IPS-15b (cell line): ENCODE results near the gene FUZ.
A peak's percentile ranks its signal among the peaks of the same experiment; 100 is the strongest.

Source experiments
- H3K27me3 ChIP-seq: one replicate; pipeline ENCODE4 v1.6.1; 2013; ENCODE audit warnings: low read length; ENCODE audit not compliant: control insufficient read depth, insufficient read depth
- H3K36me3 ChIP-seq: one replicate; pipeline ENCODE4 v1.6.1; 2013; ENCODE audit warnings: low read length; ENCODE audit not compliant: control insufficient read depth, insufficient read depth
- H3K4me1 ChIP-seq: one replicate; pipeline ENCODE4 v1.6.1; 2013; ENCODE audit warnings: mild to moderate bottlenecking, low read length; ENCODE audit not compliant: control insufficient read depth, insufficient read depth
- H3K4me3 ChIP-seq: one replicate; pipeline ENCODE4 v1.5.1; 2013; ENCODE audit warnings: low read depth, low read length
- H3K9ac ChIP-seq: one replicate; pipeline ENCODE4 v1.6.1; 2013; ENCODE audit warnings: low read depth, mild to moderate bottlenecking, low read length
- H3K9me3 ChIP-seq: one replicate; pipeline ENCODE4 v1.6.1; 2013; ENCODE audit warnings: mild to moderate bottlenecking, low read length; ENCODE audit not compliant: control insufficient read depth, insufficient read depth

Gene FUZ, protein sequence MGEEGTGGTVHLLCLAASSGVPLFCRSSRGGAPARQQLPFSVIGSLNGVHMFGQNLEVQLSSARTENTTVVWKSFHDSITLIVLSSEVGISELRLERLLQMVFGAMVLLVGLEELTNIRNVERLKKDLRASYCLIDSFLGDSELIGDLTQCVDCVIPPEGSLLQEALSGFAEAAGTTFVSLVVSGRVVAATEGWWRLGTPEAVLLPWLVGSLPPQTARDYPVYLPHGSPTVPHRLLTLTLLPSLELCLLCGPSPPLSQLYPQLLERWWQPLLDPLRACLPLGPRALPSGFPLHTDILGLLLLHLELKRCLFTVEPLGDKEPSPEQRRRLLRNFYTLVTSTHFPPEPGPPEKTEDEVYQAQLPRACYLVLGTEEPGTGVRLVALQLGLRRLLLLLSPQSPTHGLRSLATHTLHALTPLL

DNA sequence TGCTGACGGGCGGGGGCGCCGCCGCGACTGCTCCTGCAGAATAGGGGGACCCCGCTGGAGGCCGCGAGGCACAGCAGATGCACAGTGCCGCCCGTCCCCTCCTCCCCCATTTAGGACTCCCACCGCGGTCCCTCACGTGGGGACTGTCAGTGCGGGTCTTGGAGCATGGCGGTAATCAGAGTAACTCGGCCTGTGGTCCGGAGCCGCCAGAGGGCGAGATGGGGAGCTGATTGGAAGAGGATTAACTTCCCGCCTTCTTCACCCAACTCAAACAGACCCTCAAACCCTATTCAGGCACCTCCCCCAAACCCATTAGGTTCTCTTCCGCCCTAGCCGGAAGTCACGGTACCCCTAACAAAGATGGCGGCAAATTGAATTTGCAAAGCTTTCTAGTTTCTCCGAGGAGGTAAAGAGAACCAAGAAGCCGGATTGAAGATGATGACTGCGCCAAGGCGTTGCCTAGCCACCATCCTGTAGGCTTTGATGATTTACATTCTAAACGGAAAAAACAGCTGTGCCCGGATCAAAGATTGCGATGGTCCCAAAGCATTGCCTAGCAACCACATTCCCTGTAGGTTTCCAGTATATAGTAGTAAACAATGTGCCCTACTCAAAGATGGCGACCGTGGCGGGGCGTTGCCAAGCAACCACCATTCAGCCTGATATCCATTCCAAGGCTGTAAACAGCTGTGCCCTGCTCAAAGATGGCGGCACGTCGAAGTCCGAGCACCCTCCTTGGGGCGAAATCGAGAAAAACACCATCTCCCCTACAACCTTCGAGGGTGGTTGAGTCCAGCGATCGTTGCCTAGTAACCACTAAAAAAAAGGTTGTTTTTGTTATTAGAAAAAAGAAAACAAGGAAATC, at the start of gene FUZ:
FUZ (minus strand) TSS at position 296 of the 865 bp plus-strand sequence; CDS start at position 110, 186 bp downstream.
- Histone ChIP-seq H3K4me3 (peak within 1 kb of the TSS; percentile 83), H3K9ac (peak within 1 kb of the TSS; percentile 39), H3K4me1 (peaks cover 5% of the 10 kb centered on the region), H3K27me3 (no peaks in the 10 kb centered on the region), H3K9me3 (no peaks in the 10 kb centered on the region), H3K36me3 (no peaks in the 10 kb centered on the region)

DNA sequence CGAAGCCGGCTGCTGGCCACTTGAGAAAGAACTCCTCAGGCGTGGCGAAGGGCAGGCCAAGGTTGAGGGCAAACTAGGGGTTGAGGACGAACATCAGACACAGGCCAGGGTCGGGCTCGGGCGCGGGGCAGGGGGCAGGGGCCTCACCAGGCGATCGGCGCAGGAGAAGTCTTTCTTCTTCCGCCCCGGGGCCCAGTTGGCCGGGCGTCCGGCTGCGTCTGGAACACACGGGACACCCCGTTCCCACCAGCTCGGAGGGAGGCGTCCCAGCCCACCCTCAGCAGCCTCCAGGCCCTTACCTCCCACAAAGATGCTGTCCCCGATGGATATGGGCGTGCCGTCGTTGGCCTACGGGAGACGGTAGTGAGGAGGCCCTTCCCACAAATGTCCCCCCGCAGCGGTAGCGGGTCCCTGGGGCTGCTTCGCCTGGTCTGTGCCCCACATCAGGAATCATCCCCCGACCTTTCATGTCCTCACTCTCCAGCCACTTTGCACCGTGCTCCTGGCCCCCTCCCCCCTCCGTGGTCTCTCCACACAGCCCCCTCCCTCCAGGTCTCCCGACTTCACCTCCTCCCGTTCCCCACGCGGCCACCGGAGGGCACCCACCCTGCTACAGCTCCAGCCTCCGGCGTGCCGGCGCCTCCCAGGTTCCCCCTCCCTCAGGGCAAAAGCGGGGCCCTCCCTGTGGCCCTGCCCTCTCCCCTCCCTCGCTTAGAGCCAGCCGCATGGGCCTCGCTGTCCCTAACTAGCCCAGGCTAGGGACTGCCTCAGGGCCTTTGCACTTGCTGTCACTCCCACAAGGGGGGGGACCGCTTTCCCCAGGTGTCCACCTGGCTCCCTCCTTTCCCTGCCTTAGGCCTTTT, 49.5 kb upstream of the FUZ start:
- no peak overlapping the region for H3K9ac ChIP-seq

GRCh38 chr19:49861541-49862378, 48.7 kb upstream of the FUZ start:
- no peak overlapping the region for H3K4me3 ChIP-seq
- peaks cover 4% of the 10 kb centered on the region for H3K4me1 ChIP-seq
- no peaks in the 10 kb centered on the region for H3K27me3 ChIP-seq
- H3K36me3 ChIP-seq: peaks cover 70% of the 10 kb centered on the region
- H3K9ac ChIP-seq: no peak overlapping the region
- no peaks in the 10 kb centered on the region for H3K9me3 ChIP-seq

More for the DNA sequence above, 49.5 kb upstream of the FUZ start:
- Histone ChIP-seq H3K9me3 (no peaks in the 10 kb centered on the region), H3K27me3 (no peaks in the 10 kb centered on the region), H3K4me3 (no peak overlapping the region), H3K36me3 (peaks cover 62% of the 10 kb centered on the region), H3K4me1 (peaks cover 4% of the 10 kb centered on the region)

GRCh38 chr19:49861107-49861506, 48.0 kb upstream of the FUZ start:
- no peaks in the 10 kb centered on the region for H3K9me3 ChIP-seq
- peaks cover 75% of the 10 kb centered on the region for H3K36me3 ChIP-seq
- H3K4me3 ChIP-seq: no peak overlapping the region
- no peak overlapping the region for H3K9ac ChIP-seq
- H3K4me1 ChIP-seq: peaks cover 4% of the 10 kb centered on the region
- no peaks in the 10 kb centered on the region for H3K27me3 ChIP-seq

DNA sequence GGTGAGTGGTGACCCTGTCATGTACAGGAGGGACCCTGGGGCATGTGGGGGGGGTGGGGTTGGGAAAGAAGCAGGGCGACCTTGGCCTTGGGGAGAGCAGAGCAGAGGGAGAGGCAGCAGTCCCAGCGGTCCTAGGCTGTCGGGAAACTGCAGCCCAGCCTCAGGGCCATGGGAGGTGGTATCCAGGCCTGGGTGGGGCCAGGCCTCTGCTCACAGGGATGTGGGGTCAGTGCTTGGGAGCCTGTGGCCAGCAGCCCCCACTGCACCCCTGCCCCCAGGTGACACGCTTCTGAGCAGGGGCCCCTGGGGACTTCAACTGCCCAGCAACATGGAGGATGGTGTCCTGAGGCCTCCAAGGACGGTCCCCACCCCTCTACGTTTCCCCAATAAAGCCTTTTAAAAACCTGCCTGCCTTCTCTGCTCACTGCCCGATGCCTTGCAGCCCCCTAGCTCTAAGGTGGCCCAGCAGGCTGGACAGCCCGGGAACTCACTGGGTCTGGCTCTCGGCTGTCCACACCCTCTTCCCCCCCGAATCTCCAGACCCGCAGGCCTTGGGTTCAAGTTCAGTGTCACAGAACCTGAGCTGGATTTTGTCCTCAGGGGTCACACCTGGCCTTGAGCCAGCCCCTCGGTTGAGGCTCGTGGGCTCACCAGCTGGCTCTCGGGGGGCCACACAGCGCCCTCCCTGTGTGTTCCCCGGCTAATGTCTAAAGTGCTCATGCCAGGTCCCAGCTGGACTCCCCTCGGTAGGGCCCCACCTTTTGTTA, 47.4 kb upstream of the FUZ start:
- Histone ChIP-seq H3K9ac (peak overlapping the region; percentile 24), H3K4me1 (peaks cover 4% of the 10 kb centered on the region), H3K9me3 (no peaks in the 10 kb centered on the region), H3K27me3 (no peaks in the 10 kb centered on the region), H3K4me3 (no peak overlapping the region), H3K36me3 (peaks cover 80% of the 10 kb centered on the region)

GRCh38 chr19:49859682-49860335, 46.7 kb upstream of the FUZ start:
- no peak overlapping the region for H3K9ac ChIP-seq
- H3K4me1 ChIP-seq: peaks cover under 1% of the 10 kb centered on the region
- no peak overlapping the region for H3K4me3 ChIP-seq
- H3K36me3 ChIP-seq: peaks cover 83% of the 10 kb centered on the region
- H3K9me3 ChIP-seq: no peaks in the 10 kb centered on the region
- H3K27me3 ChIP-seq: no peaks in the 10 kb centered on the region

DNA sequence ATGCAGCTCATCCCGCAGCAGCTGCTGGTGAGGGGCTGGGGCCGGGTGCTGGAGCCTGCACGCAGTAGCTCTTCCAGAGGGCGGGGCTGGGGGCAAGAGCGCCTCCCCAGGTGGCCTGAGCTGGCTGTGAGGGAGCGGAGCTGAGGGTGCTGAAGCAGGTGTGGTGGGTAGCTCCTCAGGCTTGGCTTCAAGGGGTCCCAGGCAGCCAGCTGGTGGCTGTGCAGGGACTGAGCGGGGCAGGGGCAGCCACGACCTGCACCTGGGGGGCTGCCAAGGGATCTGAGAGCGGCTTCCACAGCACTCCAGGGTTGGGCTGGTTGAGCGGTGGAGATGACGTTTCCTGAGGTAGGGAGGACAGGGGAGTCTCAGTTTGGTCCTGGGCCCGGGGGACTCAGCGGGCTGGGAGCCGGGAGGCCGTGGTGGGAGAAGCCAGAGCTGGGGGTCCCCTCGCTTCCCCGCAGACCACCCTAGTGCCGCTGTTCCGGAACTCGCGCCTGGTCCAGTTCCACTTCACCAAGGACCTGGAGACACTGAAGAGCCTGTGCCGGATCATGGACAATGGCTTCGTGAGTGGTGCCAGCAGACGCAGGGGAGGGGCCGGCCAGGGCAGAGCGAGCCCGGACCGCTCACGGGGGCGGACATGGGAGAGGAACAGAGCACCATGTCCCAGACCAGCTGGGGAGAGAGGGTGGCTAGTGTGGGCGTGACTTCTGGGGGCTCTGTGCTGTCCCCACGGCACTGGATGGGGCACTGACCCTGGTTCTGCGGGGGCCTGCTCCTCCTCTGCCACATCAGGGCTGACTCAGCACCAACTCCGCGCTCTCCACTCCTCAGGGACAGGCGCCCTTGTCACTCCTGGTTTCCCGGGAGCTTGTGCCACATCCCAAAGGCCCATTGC, 45.2 kb upstream of the FUZ start:
- no peaks in the 10 kb centered on the region for H3K27me3 ChIP-seq
- H3K36me3 ChIP-seq: peaks cover 69% of the 10 kb centered on the region
- H3K9ac ChIP-seq: no peak overlapping the region
- no peaks in the 10 kb centered on the region for H3K4me1 ChIP-seq
- no peaks in the 10 kb centered on the region for H3K9me3 ChIP-seq
- no peak overlapping the region for H3K4me3 ChIP-seq

DNA sequence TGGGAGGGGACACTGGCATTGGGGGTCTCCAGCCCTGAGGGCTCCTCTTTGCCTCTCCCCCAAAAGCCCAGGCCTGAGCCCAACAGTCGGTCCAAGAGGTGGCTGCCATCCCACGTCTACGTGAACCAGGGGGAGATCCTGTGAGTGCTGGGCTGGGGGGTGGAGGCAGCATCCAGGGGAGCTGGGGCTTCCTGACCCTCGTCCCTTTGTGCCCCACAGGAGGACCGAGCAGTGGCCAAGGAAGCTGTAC, 44.7 kb upstream of the FUZ start:
- H3K27me3 ChIP-seq: no peaks in the 10 kb centered on the region
- no peak overlapping the region for H3K4me3 ChIP-seq
- H3K36me3 ChIP-seq: peaks cover 65% of the 10 kb centered on the region
- no peaks in the 10 kb centered on the region for H3K9me3 ChIP-seq
- peaks cover 4% of the 10 kb centered on the region for H3K4me1 ChIP-seq
- H3K9ac ChIP-seq: no peak overlapping the region

DNA sequence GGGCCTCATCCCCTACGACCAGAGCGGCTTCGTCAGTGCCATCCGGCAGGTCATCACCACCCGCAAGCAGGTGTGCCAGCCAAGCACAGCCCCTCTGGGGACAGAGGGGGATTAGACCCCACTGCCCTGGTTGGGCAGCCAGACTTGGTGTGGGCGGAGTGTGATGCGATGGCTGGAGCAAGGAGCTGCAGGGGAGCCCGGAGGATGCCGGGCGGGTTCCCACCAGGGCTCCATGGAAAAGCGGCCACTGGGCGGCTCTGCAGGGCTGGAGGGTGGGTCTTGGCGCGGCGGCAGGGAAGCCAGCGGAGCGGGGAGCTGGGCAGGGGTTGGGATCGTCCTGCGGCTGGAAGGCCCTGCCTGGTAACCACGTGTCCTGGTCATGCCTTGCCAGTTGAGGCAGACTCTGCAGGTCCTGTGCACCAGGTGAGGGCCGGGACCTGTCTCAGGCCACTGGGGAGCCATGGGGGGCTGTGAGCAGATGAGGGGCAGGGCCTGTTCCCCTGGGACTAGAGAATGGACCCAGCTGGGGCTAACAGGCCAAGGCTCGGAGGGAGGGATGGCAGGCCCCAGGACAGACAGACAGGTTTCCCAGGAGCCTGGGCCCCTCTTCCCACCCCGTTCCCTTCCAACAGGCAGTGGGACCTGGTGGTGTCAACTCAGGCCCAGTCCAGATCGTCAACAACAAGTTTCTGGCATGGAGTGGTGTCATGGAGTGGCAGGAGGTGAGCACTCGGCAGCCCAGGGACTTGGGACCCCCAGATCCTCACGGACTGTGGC, 44.2 kb upstream of the FUZ start:
- H3K36me3 ChIP-seq: peaks cover 65% of the 10 kb centered on the region
- H3K4me3 ChIP-seq: no peak overlapping the region
- no peak overlapping the region for H3K9ac ChIP-seq
- H3K4me1 ChIP-seq: peaks cover 6% of the 10 kb centered on the region
- no peaks in the 10 kb centered on the region for H3K27me3 ChIP-seq
- no peaks in the 10 kb centered on the region for H3K9me3 ChIP-seq
